ENCODE data around the gene MKS1.

The MKS1 gene

GRCh38 chr17:58156839-58157803, 61.9 kb downstream of the MKS1 start:
- peak; percentile 75 for DNase-seq
